Measurements from ENCODE around the gene GABRP. TPM values are rescaled to one million over a fixed set of nuclear protein-coding genes. Genes with fewer than 3 reads are reported as not detected.

The GABRP gene
- total RNA-seq, 2 experiments from 2014 or later = not detected

DNA sequence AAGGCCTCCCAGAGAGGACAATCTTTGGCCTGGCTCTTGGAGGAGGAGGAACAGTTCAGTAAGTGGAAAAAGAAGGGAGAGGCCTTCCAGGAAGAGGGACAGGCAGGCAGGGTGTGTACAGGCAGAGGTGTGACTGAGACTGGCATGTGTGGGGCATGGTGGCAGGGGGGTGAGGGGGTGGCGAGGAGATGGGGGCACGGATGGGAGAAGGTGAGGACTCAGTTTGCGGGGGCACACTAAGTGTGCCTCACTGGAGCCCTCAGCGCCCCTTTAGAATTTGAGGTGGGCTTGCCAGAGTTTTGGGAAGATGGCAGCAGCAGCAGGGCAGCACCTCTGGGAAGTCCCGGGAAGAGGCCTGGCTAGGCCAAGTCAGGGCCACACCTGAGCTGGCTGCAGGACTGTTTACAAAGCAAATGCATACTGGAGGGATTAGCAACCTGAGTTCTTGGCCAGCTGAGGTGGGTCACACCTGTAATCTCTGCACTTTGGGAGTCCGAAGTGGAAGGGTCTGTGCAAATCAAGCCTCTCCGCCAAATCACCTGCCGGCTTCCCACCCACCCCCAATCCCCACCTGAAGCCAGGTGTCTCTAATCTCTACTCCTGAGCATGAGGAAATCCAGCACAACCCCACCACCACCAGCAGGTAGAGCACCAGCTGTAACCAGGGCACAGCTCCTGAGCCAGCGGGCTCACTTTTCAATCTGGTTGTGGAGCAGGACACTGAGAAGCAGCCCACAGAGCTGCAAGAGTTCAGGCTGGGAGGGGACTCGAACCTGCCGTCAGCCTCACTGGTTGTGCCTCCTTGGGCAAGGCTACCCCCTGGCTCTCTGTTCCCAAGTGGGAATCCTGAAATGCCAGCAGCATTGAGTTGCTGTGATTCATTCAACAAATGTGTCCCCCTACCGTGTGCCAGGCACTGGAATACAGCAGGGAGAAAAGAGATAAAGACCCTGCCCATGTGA lies 10.2 kb upstream of the GABRP start:
- H3K9me2 ChIP-seq (ENCODE audit: insufficient read depth, low read length) = no peaks in the 10 kb centered on the region
- H3K27ac ChIP-seq (ENCODE audit: low read depth, low read length, poor library complexity, severe bottlenecking) = no peak overlapping the region
- intact Hi-C loops (cut with micrococcal nuclease; ENCODE audit: unreplicated experiment) = no loop called here
- no peak for TF ChIP-seq EZH2phosphoT487 (IDR thresholded peaks at IDR 0.05; ENCODE audit: borderline replicate concordance, low read depth, low read length)
- TF ChIP-seq, protein P1, sequence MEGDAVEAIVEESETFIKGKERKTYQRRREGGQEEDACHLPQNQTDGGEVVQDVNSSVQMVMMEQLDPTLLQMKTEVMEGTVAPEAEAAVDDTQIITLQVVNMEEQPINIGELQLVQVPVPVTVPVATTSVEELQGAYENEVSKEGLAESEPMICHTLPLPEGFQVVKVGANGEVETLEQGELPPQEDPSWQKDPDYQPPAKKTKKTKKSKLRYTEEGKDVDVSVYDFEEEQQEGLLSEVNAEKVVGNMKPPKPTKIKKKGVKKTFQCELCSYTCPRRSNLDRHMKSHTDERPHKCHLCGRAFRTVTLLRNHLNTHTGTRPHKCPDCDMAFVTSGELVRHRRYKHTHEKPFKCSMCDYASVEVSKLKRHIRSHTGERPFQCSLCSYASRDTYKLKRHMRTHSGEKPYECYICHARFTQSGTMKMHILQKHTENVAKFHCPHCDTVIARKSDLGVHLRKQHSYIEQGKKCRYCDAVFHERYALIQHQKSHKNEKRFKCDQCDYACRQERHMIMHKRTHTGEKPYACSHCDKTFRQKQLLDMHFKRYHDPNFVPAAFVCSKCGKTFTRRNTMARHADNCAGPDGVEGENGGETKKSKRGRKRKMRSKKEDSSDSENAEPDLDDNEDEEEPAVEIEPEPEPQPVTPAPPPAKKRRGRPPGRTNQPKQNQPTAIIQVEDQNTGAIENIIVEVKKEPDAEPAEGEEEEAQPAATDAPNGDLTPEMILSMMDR (conservative IDR thresholded peaks at IDR 0.05; ENCODE audit: low read length) = no peak
- DNase-seq (ENCODE audit: low spot score) = no peak
- peaks cover 7% of the 10 kb centered on the region for H3K4me1 ChIP-seq (ENCODE audit: insufficient read depth, low read length, poor library complexity, severe bottlenecking)
- H3K79me2 ChIP-seq (ENCODE audit: insufficient read depth, low read depth, low read length) = no peaks in the 10 kb centered on the region
- H4K20me1 ChIP-seq (ENCODE audit: insufficient read depth, low read length) = no peaks in the 10 kb centered on the region
- no peak overlapping the region for H3K4me2 ChIP-seq (ENCODE audit: low read length)
- ChIA-PET CTCF (ENCODE audit: unreplicated experiment) (no interaction called here), POLR2A (no interaction called here)
- H3K4me3 ChIP-seq (ENCODE audit: low read depth, low read length, poor library complexity, severe bottlenecking) = no peak overlapping the region
- BruUV-seq (replicated peaks) = no TSS peak
- H3K36me3 ChIP-seq (ENCODE audit: insufficient read depth, low read length) = no peaks in the 10 kb centered on the region
- H3K9me3 ChIP-seq (ENCODE audit: low read length) = no peaks in the 10 kb centered on the region
- no peak overlapping the region for H2AFZ ChIP-seq (ENCODE audit: low read length)

DNA sequence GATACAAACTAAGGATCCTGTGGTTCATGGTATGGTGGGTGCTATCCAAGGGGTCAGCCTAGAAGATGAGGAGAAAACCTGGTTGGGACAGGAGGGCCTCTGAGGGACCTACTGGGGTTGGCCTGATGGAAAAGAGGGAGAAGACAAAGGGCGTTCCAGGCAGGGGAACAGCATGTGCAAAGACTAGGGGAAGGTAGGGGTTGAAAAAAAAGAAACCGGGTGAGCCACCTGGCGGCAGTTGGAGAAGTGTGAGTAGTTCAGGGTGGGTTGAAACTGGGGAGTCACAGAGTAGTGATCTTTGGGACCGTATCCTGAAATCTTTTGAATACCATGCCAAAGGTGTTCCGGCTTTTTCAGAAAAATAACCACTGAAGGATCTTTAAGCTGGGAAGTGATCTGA lies 8.7 kb upstream of the GABRP start:
- DNase-seq (ENCODE audit: low spot score) = no peak
- BruUV-seq (replicated peaks) = no TSS peak
- intact Hi-C loops (cut with micrococcal nuclease; ENCODE audit: unreplicated experiment) = no loop called here

More for the DNA sequence above, 8.7 kb upstream of the GABRP start:
- H3K4me3 ChIP-seq (ENCODE audit: low read depth, low read length, poor library complexity, severe bottlenecking) = no peak overlapping the region
- H3K27ac ChIP-seq (ENCODE audit: low read depth, low read length, poor library complexity, severe bottlenecking) = no peak overlapping the region
- no peak overlapping the region for H3K4me2 ChIP-seq (ENCODE audit: low read length)
- H3K79me2 ChIP-seq (ENCODE audit: insufficient read depth, low read depth, low read length) = no peaks in the 10 kb centered on the region
- no peak for TF ChIP-seq EZH2phosphoT487 (IDR thresholded peaks at IDR 0.05; ENCODE audit: borderline replicate concordance, low read depth, low read length)
- TF ChIP-seq, protein P1 (conservative IDR thresholded peaks at IDR 0.05; ENCODE audit: low read length) = peak; percentile 42; the same call in 1 of the 2 replicates
- H2AFZ ChIP-seq (ENCODE audit: low read length) = no peak overlapping the region
- ChIA-PET POLR2A (no interaction called here), CTCF (ENCODE audit: unreplicated experiment) (no interaction called here)
- no peaks in the 10 kb centered on the region for H3K36me3 ChIP-seq (ENCODE audit: insufficient read depth, low read length)
- no peaks in the 10 kb centered on the region for H3K9me3 ChIP-seq (ENCODE audit: low read length)
- H3K4me1 ChIP-seq (ENCODE audit: insufficient read depth, low read length, poor library complexity, severe bottlenecking) = peaks cover 7% of the 10 kb centered on the region
- H3K9me2 ChIP-seq (ENCODE audit: insufficient read depth, low read length) = no peaks in the 10 kb centered on the region
- no peaks in the 10 kb centered on the region for H4K20me1 ChIP-seq (ENCODE audit: insufficient read depth, low read length)
